Measurements from ENCODE around the gene ARVCF. TPM values are rescaled to one million over a fixed set of nuclear protein-coding genes. Genes with fewer than 3 reads are reported as not detected.

Gene ARVCF
- total RNA-seq, 1 experiment from 2014 or later = 15.6 TPM

GRCh38 chr22:20062766-20063083 is 46.1 kb upstream of the ARVCF start:
- Histone ChIP-seq H3K9me2 (ENCODE audit: insufficient read depth) (no peaks in the 10 kb centered on the region), H3K27me3 (ENCODE audit: insufficient read depth, low read depth) (no peaks in the 10 kb centered on the region), H3K36me3 (ENCODE audit: low read depth) (no peaks in the 10 kb centered on the region), H3K27ac (no peak overlapping the region), H3F3A (ENCODE audit: insufficient read depth, low read depth) (no peaks in the 10 kb centered on the region), H3K9me3 (ENCODE audit: insufficient read depth, low read depth) (no peaks in the 10 kb centered on the region), H3K79me2 (ENCODE audit: low read depth) (no peaks in the 10 kb centered on the region), H3K4me2 (no peak overlapping the region), H4K20me1 (ENCODE audit: insufficient read depth) (no peaks in the 10 kb centered on the region), H3K4me3 (no peak overlapping the region), H2AFZ (no peak overlapping the region), H3K4me1 (replicated peaks; ENCODE audit: insufficient read depth) (no peaks in the 10 kb centered on the region)
- ChIA-PET POLR2A (ENCODE audit: unreplicated experiment) (interaction anchor here (0.6 kb wide), 1 partner anchor 17 kb away, joined by 6 read pairs; the partner anchor contains the start of gene DGCR8), CTCF (no interaction called here)
- intact Hi-C loops (cut with micrococcal nuclease; ENCODE audit: unreplicated experiment) = no loop called here
- peak in 1 of 2 experiments; percentile 61 for DNase-seq
- no peak for TF ChIP-seq EZH2 (IDR thresholded peaks at IDR 0.05; ENCODE audit: low read depth)
- TF ChIP-seq, protein P1, sequence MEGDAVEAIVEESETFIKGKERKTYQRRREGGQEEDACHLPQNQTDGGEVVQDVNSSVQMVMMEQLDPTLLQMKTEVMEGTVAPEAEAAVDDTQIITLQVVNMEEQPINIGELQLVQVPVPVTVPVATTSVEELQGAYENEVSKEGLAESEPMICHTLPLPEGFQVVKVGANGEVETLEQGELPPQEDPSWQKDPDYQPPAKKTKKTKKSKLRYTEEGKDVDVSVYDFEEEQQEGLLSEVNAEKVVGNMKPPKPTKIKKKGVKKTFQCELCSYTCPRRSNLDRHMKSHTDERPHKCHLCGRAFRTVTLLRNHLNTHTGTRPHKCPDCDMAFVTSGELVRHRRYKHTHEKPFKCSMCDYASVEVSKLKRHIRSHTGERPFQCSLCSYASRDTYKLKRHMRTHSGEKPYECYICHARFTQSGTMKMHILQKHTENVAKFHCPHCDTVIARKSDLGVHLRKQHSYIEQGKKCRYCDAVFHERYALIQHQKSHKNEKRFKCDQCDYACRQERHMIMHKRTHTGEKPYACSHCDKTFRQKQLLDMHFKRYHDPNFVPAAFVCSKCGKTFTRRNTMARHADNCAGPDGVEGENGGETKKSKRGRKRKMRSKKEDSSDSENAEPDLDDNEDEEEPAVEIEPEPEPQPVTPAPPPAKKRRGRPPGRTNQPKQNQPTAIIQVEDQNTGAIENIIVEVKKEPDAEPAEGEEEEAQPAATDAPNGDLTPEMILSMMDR (conservative IDR thresholded peaks at IDR 0.05) = no peak
- BruUV-seq (replicated peaks) = no TSS peak

- H3K79me2 ChIP-seq (ENCODE audit: low read depth) = no peaks in the 10 kb centered on the region
- intact Hi-C loops (cut with micrococcal nuclease; ENCODE audit: unreplicated experiment) = no loop called here
- no peaks in the 10 kb centered on the region for H3F3A ChIP-seq (ENCODE audit: insufficient read depth, low read depth)
- no peaks in the 10 kb centered on the region for H3K4me1 ChIP-seq (replicated peaks; ENCODE audit: insufficient read depth)
- no peak for DNase-seq
- H3K4me3 ChIP-seq = no peak overlapping the region
- H3K9me2 ChIP-seq (ENCODE audit: insufficient read depth) = no peaks in the 10 kb centered on the region
- ChIA-PET CTCF (no interaction called here), POLR2A (ENCODE audit: unreplicated experiment) (interaction anchor here (0.6 kb wide), 1 partner anchor 18 kb away, joined by 6 read pairs; the partner anchor contains the start of gene DGCR8)
- H3K4me2 ChIP-seq = no peak overlapping the region
- H3K27ac ChIP-seq = no peak overlapping the region
- H3K9me3 ChIP-seq (ENCODE audit: insufficient read depth, low read depth) = no peaks in the 10 kb centered on the region
- no peak overlapping the region for H2AFZ ChIP-seq
- H3K27me3 ChIP-seq (ENCODE audit: insufficient read depth, low read depth) = no peaks in the 10 kb centered on the region
- H3K36me3 ChIP-seq (ENCODE audit: low read depth) = no peaks in the 10 kb centered on the region
- TF ChIP-seq, protein P1 (conservative IDR thresholded peaks at IDR 0.05) = no peak
- no peak for TF ChIP-seq EZH2 (IDR thresholded peaks at IDR 0.05; ENCODE audit: low read depth)
- no TSS peak for BruUV-seq (replicated peaks)
- H4K20me1 ChIP-seq (ENCODE audit: insufficient read depth) = no peaks in the 10 kb centered on the region
Measured at GRCh38 chr22:20062043-20062765, 45.6 kb upstream of the ARVCF start.

GRCh38 chr22:20061481-20061861 is 44.8 kb upstream of the ARVCF start:
- Histone ChIP-seq H2AFZ (no peak overlapping the region), H3K27ac (no peak overlapping the region), H3K79me2 (ENCODE audit: low read depth) (no peaks in the 10 kb centered on the region), H3K4me1 (replicated peaks; ENCODE audit: insufficient read depth) (no peaks in the 10 kb centered on the region), H3K9me3 (ENCODE audit: insufficient read depth, low read depth) (no peaks in the 10 kb centered on the region), H3K9me2 (ENCODE audit: insufficient read depth) (no peaks in the 10 kb centered on the region), H3F3A (ENCODE audit: insufficient read depth, low read depth) (no peaks in the 10 kb centered on the region), H3K36me3 (ENCODE audit: low read depth) (no peaks in the 10 kb centered on the region), H3K27me3 (ENCODE audit: insufficient read depth, low read depth) (no peaks in the 10 kb centered on the region), H4K20me1 (ENCODE audit: insufficient read depth) (no peaks in the 10 kb centered on the region), H3K4me3 (no peak overlapping the region), H3K4me2 (no peak overlapping the region)
- no TSS peak for BruUV-seq (replicated peaks)
- TF ChIP-seq, protein P1 (conservative IDR thresholded peaks at IDR 0.05) = no peak
- no peak for TF ChIP-seq EZH2 (IDR thresholded peaks at IDR 0.05; ENCODE audit: low read depth)
- intact Hi-C loops (cut with micrococcal nuclease; ENCODE audit: unreplicated experiment) = no loop called here
- ChIA-PET POLR2A (ENCODE audit: unreplicated experiment) (no interaction called here), CTCF (no interaction called here)
- DNase-seq = peak in 1 of 2 experiments; percentile 23
